Natural killer cell (primary cell): ENCODE data around the gene BLMH. TPM values are rescaled to one million over a fixed set of nuclear protein-coding genes. Genes with fewer than 3 reads are reported as not detected.

Experiments
- ATAC-seq, 3 donors: fragments of 150-1000 bp in 2 of 3; fragments of 200-7000 bp in 1 of 3; cut with Tn5 transposase; 1 replicate in 1 of 3; 2 replicates in 2 of 3; pipeline ENCODE4 v1.10.0; 2021; ENCODE audit warnings: mild to moderate bottlenecking in 2 of 3, moderate library complexity in 2 of 3
- DNase-seq, 2 donors: peaks; one replicate each; pipeline versions ENCODE4 v3.0.0 to v3.0.0-alpha.2; 2013 to 2021; ENCODE audit warnings: mixed read lengths in 1 of 2
- H3K27ac ChIP-seq: one replicate; pipeline ENCODE4 v1.5.1; 2013; ENCODE audit warnings: mild to moderate bottlenecking, low read length
- H3K27me3 ChIP-seq: one replicate; pipeline ENCODE4 v1.6.1; 2013; ENCODE audit warnings: low read length; ENCODE audit not compliant: control insufficient read depth, insufficient read depth
- H3K36me3 ChIP-seq: one replicate; pipeline ENCODE4 v1.6.1; 2013; ENCODE audit warnings: low read length; ENCODE audit not compliant: control insufficient read depth, insufficient read depth
- H3K4me1 ChIP-seq: one replicate; pipeline ENCODE4 v1.6.1; 2013; ENCODE audit warnings: low read length; ENCODE audit not compliant: control insufficient read depth, insufficient read depth
- H3K4me3 ChIP-seq: one replicate; pipeline ENCODE4 v1.5.1; 2013; ENCODE audit warnings: low read length
- H3K9me3 ChIP-seq: one replicate; pipeline ENCODE4 v1.6.1; 2013; ENCODE audit warnings: low read length; ENCODE audit not compliant: control insufficient read depth, insufficient read depth
- H3K27ac Mint-ChIP-seq, 2 donors: one replicate each; pipeline ENCODE4 v1.8.0; 2022; ENCODE audit warnings: mild to moderate bottlenecking in 2 of 2, mixed read lengths in 2 of 2, moderate library complexity in 1 of 2
- H3K27me3 Mint-ChIP-seq, 2 donors: one replicate each; pipeline ENCODE4 v1.8.0; 2022; ENCODE audit warnings: low read depth in 2 of 2, mixed read lengths in 2 of 2
- H3K36me3 Mint-ChIP-seq: one replicate; pipeline ENCODE4 v1.8.0; 2022; ENCODE audit warnings: mixed read lengths
- H3K4me1 Mint-ChIP-seq, 2 donors: one replicate each; pipeline ENCODE4 v1.8.0; 2022; ENCODE audit warnings: mixed read lengths in 2 of 2
- H3K4me3 Mint-ChIP-seq: one replicate; pipeline ENCODE4 v1.8.0; 2022; ENCODE audit warnings: mild to moderate bottlenecking, moderate library complexity, mixed read lengths
- H3K9me3 Mint-ChIP-seq, 2 donors: one replicate each; pipeline ENCODE4 v1.8.0; 2022; ENCODE audit warnings: mixed read lengths in 2 of 2
- WGBS: methylation state at CpG from one replicate; pipeline ENCODE4 v1.1.7; 2013; ENCODE audit warnings: missing lambda C conversion rate; ENCODE audit not compliant: insufficient coverage; 5-methylcytosine and 5-hydroxymethylcytosine counted together
- intact Hi-C: fragments of 100-400 bp; cut with micrococcal nuclease; formaldehyde crosslinking; loops from one replicate; pipeline ENCODE4 v1.14.2; 2022
- total RNA-seq, 4 donors: library from RNA; stranded (reverse); fragments of 120-200 nt in 1 of 4; gene quantifications; one replicate each; pipeline versions ENCODE4 v1.2.3 to v1.2.4, GENCODE V29; 2013 to 2022
- TF ChIP-seq, protein P1 (sequence below): fragments of 200-600 bp; IDR thresholded peaks from one replicate; pipeline ENCODE4 v1.8.0; 2022; ENCODE audit warnings: antibody characterized with exemption

BLMH gene, protein sequence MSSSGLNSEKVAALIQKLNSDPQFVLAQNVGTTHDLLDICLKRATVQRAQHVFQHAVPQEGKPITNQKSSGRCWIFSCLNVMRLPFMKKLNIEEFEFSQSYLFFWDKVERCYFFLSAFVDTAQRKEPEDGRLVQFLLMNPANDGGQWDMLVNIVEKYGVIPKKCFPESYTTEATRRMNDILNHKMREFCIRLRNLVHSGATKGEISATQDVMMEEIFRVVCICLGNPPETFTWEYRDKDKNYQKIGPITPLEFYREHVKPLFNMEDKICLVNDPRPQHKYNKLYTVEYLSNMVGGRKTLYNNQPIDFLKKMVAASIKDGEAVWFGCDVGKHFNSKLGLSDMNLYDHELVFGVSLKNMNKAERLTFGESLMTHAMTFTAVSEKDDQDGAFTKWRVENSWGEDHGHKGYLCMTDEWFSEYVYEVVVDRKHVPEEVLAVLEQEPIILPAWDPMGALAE
- 10 to 100 TPM; 44.8 to 52.8 (median 46.7) TPM for total RNA-seq
- total RNA-seq (2013) = 34.1 TPM

DNA sequence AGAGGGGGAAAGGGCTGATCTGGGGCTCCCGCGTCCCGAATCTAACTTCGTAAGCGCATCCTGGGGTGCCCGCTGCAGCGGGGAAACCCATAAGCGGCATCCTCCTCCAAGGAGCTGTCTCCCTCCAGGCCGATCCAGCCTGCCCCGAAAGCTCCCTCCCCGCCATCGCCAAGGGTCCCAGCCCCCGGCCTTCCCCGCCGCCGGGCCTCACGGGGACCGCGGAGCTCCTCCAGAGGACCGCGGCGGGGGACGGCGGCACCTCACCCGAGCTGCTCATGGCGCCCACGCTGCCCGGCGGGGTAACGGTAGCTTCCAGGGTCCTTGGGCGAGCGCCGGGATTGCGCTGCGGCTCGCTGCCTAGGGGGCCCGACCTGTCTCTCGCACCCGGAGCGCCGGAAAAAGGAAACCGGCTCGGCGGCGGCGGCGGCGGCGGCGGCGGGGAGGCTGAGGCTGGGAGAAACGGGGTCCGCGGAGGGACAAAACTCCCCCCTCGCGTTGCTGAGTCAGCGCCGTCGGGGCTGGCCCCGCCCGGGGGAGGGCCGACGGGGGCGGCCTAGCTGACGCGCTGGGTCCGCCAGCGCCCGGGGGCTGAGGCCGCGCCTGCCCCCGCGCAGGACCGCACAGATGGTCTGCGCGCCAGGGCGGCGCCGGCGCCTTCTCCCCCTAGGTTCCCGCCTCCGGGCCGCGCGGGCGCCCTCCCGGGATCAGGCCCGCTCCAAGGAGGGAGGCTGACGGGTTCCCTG, at the start of gene BLMH:
TSS of gene BLMH (minus strand) at position 402 of the 743 bp plus-strand sequence. CDS start at position 277, 125 bp downstream.
- Mint-ChIP-seq H3K36me3 (peaks cover 6% of the 10 kb centered on the region), H3K9me3 (no peaks in the 10 kb centered on the region), H3K4me1 (peaks cover 12 to 13% of the 10 kb centered on the region in 2 donors), H3K4me3 (peak within 1 kb of the TSS; percentile 85), H3K27me3 (no peaks in the 10 kb centered on the region), H3K27ac (peak within 1 kb of the TSS in 1 of 2 donors; percentile 41)
- peaks cover 17% of the 10 kb centered on the region for H3K36me3 ChIP-seq
- peak within 1 kb of the TSS; percentile 42 for H3K27ac ChIP-seq
- TF ChIP-seq, protein P1, sequence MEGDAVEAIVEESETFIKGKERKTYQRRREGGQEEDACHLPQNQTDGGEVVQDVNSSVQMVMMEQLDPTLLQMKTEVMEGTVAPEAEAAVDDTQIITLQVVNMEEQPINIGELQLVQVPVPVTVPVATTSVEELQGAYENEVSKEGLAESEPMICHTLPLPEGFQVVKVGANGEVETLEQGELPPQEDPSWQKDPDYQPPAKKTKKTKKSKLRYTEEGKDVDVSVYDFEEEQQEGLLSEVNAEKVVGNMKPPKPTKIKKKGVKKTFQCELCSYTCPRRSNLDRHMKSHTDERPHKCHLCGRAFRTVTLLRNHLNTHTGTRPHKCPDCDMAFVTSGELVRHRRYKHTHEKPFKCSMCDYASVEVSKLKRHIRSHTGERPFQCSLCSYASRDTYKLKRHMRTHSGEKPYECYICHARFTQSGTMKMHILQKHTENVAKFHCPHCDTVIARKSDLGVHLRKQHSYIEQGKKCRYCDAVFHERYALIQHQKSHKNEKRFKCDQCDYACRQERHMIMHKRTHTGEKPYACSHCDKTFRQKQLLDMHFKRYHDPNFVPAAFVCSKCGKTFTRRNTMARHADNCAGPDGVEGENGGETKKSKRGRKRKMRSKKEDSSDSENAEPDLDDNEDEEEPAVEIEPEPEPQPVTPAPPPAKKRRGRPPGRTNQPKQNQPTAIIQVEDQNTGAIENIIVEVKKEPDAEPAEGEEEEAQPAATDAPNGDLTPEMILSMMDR = no peak
- no peaks in the 10 kb centered on the region for H3K9me3 ChIP-seq
- H3K4me1 ChIP-seq = peaks cover 9% of the 10 kb centered on the region
- intact Hi-C loops = loop anchor here (1.0 to 5.0 kb wide), 3 partner anchors 46 to 86 kb away; partner anchors contain the start of gene CPD
- WGBS = under 1% methylated on average over 89 of the region's 89 CpGs
- no peaks in the 10 kb centered on the region for H3K27me3 ChIP-seq
- DNase-seq = peak; percentile 79 to 87
- peak; percentile 94 to 95 (median 94) for ATAC-seq
- H3K4me3 ChIP-seq = peak within 1 kb of the TSS; percentile 63

DNA sequence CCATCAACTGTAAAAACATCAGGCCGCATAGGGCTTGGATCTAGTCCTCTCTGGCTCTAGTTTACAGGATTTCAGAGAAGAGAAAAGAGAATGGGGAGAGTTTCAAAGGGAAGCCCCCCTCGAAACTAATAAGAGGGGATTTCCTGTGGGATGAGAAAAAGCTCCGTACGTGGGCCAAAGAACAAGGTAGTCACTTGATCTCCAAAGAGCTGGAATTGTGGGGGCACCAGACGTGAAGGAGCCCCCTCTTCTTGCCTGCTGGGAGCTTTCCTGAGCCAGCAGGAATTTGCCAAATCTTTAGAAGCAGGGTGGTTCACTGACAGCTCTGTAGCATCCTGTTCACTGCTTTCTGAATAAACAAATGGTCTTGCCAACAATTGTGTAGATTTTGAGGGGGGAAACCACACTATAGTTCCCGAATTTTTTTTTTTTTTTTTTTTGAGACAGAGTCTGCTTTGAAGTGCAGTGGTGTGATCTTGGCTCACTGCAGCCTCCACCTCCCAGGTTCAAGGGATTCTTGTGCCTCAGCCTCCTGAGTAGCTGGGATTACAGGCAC, 49.1 kb upstream of the BLMH start:
- no peaks in the 10 kb centered on the region for H3K9me3 Mint-ChIP-seq
- WGBS = 72% methylated on average over 4 of the region's 6 CpGs
- no peak overlapping the region for H3K27ac Mint-ChIP-seq
- no peak overlapping the region for H3K4me3 Mint-ChIP-seq
- TF ChIP-seq, protein P1 = no peak
- no peaks in the 10 kb centered on the region for H3K36me3 ChIP-seq
- H3K4me3 ChIP-seq = no peak overlapping the region
- H3K4me1 Mint-ChIP-seq = peaks cover 7 to 16% of the 10 kb centered on the region in 2 donors
- no peaks in the 10 kb centered on the region for H3K9me3 ChIP-seq
- DNase-seq = no peak
- intact Hi-C loops = no loop called here
- no peak for ATAC-seq
- H3K27me3 Mint-ChIP-seq = no peaks in the 10 kb centered on the region
- no peaks in the 10 kb centered on the region for H3K27me3 ChIP-seq
- H3K27ac ChIP-seq = no peak overlapping the region
- H3K36me3 Mint-ChIP-seq = no peaks in the 10 kb centered on the region
- peaks cover 8% of the 10 kb centered on the region for H3K4me1 ChIP-seq

DNA sequence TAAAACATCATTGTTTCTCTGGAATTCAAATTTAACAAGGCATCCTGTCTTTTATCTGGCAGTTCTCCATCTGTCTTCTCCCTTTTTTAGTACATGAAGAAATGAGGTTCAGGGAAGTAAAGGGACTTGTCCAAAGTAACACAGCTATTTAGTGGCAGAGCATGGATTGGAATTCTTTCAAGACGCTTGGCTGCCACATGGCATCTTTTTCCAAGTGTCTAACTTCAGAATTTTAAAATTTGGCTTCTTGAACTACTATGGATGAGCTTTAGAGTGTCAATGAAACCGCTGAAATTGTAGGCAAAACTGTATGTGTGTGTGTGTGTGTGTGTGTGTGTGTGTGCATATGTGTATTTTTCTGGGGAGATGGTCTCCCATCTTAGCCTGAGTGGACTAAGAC, 47.3 kb upstream of the BLMH start:
- H3K9me3 Mint-ChIP-seq = no peaks in the 10 kb centered on the region
- no peaks in the 10 kb centered on the region for H3K27me3 ChIP-seq
- no peak for DNase-seq
- H3K4me1 ChIP-seq = peaks cover 8% of the 10 kb centered on the region
- no peak for ATAC-seq
- TF ChIP-seq, protein P1 = no peak
- 96% methylated on average over 2 of the region's 2 CpGs for WGBS
- H3K27ac Mint-ChIP-seq = no peak overlapping the region
- H3K4me3 ChIP-seq = no peak overlapping the region
- H3K36me3 ChIP-seq = no peaks in the 10 kb centered on the region
- H3K27me3 Mint-ChIP-seq = no peaks in the 10 kb centered on the region
- intact Hi-C loops = loop anchor here (5.0 kb wide), 2 partner anchors 38 to 47 kb away; partner anchors contain the start of genes BLMH and CPD
- no peaks in the 10 kb centered on the region for H3K9me3 ChIP-seq
- H3K4me3 Mint-ChIP-seq = no peak overlapping the region
- no peak overlapping the region for H3K27ac ChIP-seq
- H3K36me3 Mint-ChIP-seq = no peaks in the 10 kb centered on the region
- H3K4me1 Mint-ChIP-seq = peaks cover 7 to 16% of the 10 kb centered on the region in 2 donors
